Stimulated activated CD4-positive, alpha-beta T cell treated with anti-CD3 and anti-CD28 coated beads, Interleukin-2, amount 100 ng/mL, for 24 hours (primary cell): ENCODE results near the gene MAN1C1.

Source experiments
- DNase-seq, 2 donors: peaks; one replicate each; pipeline ENCODE4 v3.0.0-alpha.2; 2020

MAN1C1 gene

DNA sequence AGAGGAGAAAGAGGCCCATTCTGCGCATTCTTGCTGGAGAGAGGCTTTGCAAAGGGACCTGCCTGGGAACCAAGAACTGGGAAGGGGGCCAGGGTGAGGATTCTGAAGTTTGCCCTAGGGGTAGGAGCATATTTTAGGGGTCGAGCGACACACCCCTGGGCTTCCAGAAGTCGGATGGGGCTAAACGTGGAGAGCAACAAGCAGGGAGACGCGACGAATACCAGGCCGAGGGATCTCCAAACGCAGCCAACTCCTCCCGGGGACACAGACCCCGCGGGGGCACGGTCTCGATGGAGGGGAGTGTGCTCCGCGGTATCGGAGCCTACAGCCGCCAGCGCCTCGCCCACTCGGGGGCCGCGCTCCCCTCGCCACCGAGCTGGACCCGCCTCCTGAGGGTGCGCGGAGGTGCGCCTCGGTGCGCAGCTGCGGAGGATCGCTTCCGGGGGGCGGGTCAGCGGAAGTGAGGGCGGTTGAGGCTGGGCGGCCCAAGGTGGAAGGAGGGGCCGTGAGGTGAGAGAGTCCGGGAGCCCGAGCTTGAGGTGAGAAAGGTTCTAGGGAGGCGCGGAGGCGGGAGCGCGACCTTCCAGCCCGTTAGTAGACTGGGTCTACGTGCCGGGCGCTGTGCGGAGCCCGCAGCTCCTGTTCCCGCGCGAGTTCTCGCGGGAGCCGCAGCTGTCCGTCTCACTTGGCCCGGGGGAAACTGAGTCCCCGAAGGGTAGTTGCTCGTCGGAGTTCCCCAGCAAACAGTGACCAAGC lies 203.1 kb downstream of the MAN1C1 start, which contains the start of gene MTFR1L:
TSS of gene MTFR1L (plus strand) at position 464 of the 756 bp plus-strand sequence. CDS start 3,151 bp downstream, outside the sequence.
- peak; percentile 94 to 96 for DNase-seq

DNA sequence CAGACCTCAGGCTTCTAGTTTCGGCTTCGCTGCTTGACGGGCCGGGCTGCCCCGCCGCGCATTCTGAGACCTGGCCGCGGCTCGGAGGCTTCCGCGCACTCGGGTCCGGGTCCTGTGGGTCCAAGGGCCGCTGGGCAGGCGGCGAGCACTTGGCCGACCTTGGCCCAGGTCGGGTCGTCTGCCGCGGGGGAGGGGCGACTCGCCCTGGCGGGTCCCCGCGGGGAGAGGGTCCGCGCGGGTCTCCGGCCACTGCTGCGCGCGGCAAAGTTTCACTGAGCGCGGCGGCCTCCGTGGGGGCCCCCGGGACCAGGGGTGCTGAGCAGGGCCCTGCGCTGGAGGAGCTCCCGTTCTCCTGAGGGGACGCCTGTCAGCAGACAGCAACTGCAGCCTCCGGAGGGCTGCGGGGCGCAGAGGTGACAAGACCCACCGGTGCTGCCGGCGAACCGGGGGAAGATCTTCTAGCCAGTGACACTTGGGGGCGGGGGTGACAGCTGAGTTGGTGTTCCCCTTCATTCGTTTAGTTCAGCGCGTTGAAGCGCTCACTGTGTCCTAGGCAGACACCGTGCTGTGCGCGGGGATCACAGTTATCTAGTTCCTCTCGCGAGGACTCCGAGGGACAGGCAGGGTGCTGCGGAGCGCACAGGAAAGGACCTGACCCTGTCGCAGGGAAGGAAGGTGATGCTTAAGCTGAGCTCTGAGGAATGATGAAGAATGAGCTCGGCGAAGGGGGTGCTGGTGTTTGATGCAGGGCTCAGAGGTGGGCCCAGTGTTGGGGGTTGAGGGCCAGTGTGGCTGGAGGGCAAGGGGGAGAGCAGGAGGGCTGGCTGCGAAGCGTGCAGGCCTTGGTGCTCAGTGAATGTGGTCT lies 203.9 kb downstream of the MAN1C1 start:
- DNase-seq, result peak; percentile 68 to 70

GRCh38 chr1:25821112-25821476 lies 204.5 kb downstream of the MAN1C1 start:
- DNase-seq, result no peak

GRCh38 chr1:25821630-25822091 lies 205.1 kb downstream of the MAN1C1 start:
- DNase-seq, result no peak

- DNase-seq, result no peak
These were observed 209.0 kb downstream of the MAN1C1 start for GRCh38 chr1:25825605-25826004.

DNA sequence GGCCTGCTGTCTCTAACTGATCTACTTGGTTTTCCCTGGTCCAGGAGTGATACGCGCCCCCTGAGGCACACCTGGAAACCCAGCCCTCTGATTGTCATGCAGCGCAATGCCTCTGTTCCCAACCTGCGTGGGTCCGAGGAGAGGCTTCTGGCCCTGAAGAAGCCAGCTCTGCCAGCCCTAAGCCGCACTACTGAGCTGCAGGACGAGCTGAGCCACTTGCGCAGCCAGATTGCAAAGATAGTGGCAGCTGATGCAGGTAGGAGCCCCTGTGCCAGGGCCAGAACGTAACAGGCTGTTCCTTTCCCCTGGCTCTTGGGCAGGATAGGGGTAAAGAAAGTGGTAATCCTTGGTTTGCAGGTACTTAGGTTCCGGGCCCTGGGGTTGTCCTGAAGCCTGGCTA lies 210.0 kb downstream of the MAN1C1 start:
- no peak for DNase-seq

DNA sequence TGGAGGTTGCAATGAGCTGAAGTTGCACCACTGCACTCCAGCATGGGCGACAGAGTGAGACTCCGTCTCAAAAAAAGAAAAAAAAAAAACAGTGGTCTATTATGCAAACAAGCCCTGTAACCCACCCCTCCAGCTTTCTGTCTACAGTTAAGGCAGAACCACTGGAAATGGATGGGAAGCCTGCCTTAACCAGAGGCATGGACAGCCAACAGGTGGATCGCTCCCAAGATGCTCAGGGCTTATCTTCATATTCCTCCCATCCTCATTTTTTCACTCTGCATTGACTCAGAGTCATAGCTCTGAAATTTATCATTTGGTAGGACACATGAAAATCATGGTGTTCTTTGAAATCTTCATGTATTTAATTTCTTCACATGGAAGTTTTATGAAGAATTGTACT lies 211.9 kb downstream of the MAN1C1 start:
- DNase-seq, result no peak

GRCh38 chr1:25829046-25829445 lies 212.5 kb downstream of the MAN1C1 start:
- no peak for DNase-seq

- no peak for DNase-seq
These were observed 215.1 kb downstream of the MAN1C1 start for GRCh38 chr1:25831569-25832196.

GRCh38 chr1:25832336-25833037 lies 215.9 kb downstream of the MAN1C1 start:
- DNase-seq, result no peak

DNA sequence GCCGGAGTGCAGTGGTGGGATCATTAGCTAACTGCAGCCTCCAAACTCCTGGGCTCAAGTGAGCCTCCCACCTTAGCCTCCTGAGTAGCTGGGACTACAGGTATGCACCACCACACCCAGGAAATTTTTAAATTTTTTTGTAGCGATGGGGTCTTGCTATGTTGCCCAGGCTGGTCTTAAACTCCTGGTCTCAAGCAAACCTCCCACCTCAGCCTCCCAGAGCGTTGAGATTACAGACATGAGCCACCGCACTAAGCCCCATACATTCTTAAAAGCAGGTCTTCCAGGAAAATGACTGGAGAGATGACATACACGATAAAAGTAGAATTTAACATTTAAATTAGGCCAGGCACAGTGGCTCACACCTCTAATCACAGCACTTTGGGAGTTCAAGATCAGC lies 216.6 kb downstream of the MAN1C1 start:
- no peak for DNase-seq
